ENCODE results near the gene MRPL36. TPM values are rescaled to one million over a fixed set of nuclear protein-coding genes. Genes with fewer than 3 reads are reported as not detected.

MRPL36 gene
- total RNA-seq, 2 donors from 2014 or later = 26.6 to 33.7 TPM

DNA sequence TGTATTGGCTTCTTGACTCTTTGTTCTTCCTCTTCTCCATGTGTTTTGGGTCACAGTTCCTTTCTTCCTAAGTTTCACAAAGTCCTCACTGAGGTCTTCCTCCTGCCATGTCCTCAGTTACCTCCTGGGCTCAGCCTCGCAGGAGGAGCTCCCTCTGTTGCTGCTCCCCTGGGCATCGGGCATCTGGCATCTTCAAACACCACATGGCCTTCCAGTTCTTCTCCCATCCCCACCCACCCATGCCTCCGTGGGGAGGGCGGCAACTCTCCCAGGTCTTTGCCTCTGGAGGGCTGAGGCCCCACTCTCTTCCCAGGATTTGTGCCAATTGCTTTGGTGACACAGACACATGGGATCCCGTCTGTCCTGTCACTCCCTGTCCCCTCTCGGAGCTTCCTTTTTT lies 22.8 kb downstream of the MRPL36 start:
- no peak for DNase-seq
- intact Hi-C loops (cut with DNase I, micrococcal nuclease) = no loop called here
- no peak for ATAC-seq

DNA sequence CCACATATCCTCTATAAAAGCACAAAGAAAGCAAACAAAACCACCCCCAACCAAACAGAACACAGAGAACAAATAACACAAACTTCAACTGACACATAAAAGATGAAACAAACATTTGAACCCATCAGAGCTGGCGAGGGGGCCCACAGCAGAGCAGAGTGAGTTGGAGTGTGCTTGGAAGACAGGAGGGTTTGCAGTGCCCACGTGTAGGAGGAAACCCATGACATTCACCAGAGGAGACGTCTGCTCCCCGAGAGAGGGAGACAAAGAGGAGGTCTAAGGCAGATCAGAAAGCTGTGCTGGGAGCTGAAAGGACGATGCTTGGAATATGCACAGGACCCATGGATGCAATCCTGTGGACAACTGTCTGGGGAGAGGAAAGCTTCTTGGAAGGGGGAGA lies 27.0 kb downstream of the MRPL36 start:
- DNase-seq (no peak), ATAC-seq (no peak)
- intact Hi-C loops (cut with DNase I, micrococcal nuclease) = no loop called here

DNA sequence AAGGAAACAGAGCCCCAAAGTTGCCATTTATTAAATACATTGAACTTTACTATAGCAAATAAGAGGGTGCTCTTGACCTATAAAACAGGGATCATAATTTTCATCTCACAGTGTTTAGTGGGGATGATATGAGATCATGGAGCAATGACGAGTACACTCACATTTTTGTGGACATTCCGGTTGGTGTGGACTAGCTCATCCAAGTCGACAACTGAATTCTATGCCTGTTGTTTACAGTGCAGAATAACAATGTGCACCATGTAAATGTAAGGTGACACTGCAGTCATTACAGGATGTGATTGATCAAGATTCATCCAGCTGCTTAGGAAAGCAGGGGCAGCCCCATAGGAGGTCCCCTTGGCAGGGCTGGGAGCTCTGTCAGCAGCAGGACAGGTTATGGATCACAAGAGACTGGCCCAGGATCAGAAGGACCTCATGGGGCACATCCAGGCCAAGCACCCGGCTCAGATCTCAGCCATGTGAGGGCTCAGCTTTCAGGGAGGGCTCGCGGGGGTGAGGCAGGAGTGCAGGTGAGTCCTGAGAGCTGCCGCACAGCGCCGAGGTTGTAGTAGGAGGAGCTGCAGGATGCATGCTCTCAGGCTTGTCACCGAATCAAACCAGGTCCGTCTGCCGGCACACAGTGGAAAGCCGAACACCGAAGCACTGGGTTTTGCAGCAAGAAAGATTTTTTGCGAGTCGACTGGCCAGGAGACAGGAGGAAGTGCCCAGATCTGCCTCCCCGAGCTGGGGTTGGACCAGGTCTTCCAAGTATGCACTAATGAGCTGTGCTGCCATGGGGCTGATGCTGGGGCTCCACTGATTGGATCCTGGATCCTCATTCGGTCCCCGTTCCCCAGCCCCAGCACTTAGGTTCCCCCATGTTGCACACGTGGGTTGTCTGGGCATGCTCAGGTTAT lies 28.2 kb downstream of the MRPL36 start:
- intact Hi-C loops (cut with DNase I, micrococcal nuclease) = no loop called here
- ATAC-seq = no peak
- DNase-seq = no peak

DNA sequence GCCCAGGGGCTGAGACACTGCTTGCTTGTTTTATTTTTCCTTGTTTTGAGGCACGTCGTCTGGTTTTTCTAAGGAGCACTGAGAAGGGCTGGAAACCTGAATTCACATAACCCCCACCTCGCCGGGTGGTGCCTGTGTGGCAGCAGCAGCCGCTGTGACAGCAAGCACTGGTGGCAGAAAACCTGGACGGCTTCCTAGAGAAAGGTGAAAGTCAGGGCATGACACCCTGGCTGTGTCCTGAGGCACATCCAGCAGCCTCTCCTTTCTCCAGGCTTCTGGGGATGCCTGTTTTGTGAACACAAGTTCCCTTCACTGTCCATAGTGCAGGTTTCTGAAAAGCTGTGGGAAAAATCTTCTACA lies 29.2 kb downstream of the MRPL36 start:
- intact Hi-C loops (cut with DNase I, micrococcal nuclease) = no loop called here
- ATAC-seq = no peak

DNA sequence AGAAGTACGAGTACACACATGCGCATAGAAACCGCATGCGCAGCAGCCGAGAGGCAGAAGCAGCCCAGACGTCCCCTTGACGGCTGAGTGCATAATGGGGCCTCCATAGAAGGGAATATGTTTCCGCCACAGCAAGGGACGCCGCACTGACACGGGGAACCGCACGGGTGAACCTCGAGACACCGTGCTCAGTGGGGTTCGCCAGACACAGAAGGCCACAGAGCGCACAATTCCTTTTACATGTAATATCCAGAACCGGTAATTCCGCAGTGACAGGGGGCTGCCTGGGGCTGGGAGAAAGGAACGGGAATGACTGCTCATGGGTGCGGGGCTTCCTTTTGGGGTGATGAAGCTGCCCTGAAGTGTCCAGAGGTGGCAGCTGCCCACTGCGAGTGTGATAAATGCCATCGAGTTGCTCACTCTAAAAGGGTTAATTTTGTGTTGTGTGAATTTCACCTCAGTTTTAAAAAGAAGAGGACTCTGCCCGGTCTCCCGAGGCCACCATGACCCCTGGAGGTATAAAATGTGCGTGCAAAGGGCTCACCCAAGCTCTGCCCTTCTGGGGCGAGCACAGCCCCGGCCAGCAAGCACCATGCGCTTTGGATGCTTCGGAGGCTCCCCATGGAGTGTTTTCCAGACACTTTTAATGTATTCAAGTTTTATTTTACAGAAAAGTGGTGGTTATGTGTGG lies 29.7 kb downstream of the MRPL36 start:
- DNase-seq = no peak
- intact Hi-C loops (cut with DNase I, micrococcal nuclease) = no loop called here
- ATAC-seq = no peak

More for the DNA sequence above, 29.2 kb downstream of the MRPL36 start:
- no peak for DNase-seq

DNA sequence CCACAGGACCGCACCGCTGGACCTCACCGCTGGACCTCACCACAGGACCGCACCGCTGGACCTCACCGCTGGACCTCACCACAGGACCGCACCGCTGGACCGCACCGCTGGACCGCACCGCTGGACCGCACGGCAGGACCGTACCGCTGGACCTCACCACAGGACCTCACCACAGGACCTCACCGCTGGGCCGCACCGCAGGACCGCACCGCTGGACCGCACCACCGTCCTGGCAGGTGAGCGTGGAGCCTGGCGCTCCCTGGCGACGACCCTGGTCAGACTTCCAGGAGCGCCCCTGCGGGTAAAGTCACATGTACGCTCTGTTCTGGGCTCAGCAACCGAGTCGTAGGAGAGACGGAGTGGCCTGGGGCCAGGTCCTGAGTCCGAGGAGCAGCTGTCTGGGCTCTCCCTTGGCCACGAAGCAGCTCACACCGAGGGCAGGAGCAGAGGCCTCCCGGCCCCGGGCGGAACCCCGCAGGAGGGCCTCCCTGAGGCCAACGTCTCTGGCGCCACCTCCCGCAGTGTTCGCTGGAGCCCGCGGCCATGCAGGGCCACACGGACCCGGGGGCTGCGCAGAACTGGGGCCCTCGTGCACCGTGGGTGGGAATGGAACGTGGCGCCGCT lies 30.5 kb downstream of the MRPL36 start:
- ATAC-seq (no peak), DNase-seq (no peak)
- intact Hi-C loops (cut with DNase I, micrococcal nuclease) = no loop called here

DNA sequence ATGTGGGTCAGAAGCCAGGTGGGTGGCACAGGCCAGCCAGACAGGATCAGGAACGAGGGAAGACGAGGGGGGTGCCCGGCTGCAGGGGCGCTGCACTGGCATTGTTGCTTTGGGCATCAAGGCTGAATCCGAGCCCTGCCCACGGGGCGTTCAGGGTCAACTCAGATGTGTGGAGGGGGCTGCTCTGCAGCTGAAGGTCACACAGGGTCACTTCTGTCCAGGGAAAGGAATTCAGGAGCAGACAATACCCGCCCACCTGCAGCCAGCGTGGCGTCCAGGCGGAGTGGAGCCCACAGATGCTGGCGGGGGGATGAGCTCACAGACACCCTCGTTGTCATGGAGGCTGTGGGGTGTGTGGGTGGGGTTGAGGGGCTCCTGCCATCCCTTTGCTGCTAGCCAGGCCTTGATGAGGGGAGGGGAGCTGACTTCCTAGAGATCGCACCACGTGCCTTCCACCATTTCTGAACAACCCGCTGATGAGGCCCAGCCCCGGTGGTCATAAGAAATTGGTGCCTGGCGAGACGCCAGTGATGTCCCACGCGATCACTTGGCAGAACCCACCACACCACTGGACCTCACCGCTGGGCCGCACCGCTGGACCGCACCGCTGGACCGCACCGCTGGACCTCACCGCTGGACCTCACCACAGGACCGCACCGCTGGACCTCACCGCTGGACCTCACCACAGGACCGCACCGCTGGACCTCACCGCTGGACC lies 31.2 kb downstream of the MRPL36 start:
- DNase-seq (no peak), ATAC-seq (no peak)
- intact Hi-C loops (cut with DNase I, micrococcal nuclease) = no loop called here

DNA sequence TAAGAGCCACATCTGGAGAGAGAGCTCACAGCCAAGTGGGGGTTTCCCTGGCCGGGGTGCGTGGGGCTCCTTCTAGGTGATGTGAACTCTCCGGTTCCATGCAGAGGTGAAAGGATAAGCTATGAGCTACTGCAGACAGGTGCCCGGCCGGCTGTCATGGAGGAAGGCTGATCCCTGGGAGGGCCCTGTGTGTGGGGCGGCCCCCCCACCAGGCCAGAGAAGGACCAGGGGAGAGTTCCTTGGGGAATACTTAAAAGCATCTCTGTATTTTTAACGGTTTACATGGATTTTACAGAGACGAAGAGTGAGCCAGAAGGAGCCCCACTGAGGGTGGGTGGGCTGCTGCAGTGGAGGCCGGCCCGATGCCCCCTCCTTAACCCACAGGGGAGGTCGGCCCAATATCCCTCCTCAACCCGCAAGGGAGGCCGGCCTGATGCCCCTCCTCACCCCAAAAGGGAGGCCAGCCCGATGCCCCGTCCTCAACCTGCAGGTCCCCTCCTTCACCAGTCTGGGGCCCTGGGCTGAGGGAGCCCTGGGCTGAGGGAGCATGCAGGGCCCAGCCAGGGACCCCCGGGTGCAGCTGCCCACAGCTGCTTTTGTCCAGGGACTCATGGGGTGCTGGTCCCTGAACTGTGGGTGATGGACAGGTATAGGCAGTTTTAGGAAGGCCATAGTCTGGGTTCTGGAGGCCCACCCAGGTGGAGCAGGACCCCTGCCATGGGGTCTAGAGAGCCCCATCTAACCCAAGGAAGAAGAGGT lies 31.9 kb downstream of the MRPL36 start:
- ATAC-seq (no peak), DNase-seq (no peak)
- intact Hi-C loops (cut with DNase I, micrococcal nuclease) = no loop called here

DNA sequence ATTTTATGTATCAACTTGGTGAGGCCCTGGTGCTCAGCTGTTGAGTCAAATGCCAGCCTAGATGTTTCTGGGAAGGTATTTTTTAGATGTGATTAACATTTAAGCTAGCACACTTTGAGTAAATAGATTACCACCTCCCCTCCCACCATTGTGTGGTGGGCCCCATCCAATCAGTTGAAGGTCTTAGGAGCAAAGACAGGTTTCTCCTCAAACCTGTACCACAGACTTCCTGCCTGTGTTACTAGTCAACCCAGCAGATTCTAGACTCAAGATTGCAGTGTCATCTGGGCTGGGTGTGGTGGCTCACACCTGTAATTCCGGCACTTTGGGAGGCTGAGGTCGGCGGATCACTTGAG lies 33.8 kb downstream of the MRPL36 start:
- ATAC-seq (no peak), DNase-seq (no peak)
- intact Hi-C loops (cut with DNase I, micrococcal nuclease) = no loop called here

DNA sequence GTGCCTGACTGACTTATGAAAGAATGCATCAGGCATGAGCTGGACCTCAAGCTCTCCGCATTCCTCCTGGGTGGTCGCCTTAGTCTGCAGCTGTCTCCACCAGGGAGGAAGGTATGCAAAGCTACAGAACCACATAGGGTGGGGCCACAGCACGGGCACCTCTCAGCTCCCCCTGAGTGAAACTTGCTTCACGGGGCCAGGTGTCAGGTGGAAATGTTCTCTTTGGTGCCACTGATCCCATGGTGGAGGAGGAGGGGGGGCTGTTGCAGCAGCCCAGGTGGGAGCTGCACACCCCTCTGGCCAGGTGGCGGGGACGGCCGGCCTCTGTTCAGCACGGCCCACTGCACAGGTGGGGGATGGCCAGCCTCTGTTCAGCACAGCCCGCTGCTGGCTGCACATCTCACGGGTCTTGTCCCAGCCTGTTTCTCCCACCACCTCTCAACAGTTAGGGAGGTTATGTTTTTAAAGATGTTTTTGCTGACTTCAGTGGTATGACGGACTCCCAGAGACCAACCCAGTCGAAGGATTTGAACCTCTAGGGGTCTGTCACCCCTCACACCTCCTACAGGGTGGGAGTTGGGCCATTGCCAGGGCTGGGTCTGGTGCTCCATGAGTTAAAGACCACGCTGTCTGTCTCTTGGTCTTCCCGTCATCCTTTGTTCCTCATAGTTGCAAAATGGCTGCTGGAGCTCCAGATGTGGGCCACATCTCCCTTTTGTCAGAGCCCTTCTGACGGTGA lies 34.3 kb downstream of the MRPL36 start:
- peak in 1 of 2 donors; percentile 49 for DNase-seq
- intact Hi-C loops (cut with DNase I, micrococcal nuclease) = no loop called here
- no peak for ATAC-seq

DNA sequence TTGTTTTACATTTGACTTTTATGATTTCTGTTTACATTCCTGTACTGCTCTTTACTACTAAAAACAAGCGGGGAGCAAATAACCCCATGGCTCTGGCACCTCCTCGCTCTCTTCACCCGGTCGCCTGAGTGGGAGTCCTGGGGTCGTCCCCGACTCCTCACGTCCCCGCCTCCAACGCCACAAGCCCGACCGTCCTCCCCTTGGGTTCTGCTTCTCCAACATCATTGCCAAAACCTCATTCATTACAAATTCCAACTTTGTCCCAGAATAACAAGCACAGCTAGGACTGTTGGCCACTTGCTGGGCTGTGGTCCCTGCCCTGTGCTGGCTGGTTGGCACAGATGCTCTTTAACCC lies 35.1 kb downstream of the MRPL36 start:
- ATAC-seq = no peak
- intact Hi-C loops (cut with DNase I, micrococcal nuclease) = no loop called here
- no peak for DNase-seq

DNA sequence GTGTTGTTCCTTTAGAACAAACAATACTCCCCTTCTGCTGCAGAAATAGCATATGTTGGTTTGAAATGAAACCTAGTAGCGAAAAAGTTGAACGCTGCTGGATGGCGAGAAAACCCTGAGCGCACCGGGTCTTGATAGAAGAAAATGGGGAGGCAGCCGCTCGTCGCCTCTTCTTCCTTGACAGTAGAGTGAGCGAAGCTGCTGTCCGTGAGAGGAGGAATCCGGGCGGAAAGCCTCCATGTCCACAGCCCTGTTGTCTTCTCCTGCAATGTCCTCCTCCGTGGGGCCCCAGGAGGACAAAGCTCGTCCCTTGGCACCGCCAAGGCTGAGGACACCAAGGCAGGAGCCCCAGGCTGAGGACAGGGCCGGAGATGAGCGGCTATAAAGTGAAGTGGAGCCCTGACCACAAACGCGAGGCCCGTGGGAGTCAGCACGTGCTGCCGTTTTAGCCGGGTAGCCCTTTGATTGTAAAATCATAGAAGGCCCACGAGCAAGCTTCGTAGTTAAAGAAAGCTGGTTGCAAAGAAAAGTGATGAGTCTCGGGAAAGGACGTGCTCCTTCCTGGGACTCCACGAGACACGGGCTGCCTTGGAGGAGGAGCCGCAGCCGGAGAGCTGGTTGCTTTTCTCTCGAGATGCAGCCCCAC lies 35.6 kb downstream of the MRPL36 start:
- ATAC-seq (no peak), DNase-seq (peak in 1 of 2 donors; percentile 16)
- intact Hi-C loops (cut with DNase I, micrococcal nuclease) = no loop called here

DNA sequence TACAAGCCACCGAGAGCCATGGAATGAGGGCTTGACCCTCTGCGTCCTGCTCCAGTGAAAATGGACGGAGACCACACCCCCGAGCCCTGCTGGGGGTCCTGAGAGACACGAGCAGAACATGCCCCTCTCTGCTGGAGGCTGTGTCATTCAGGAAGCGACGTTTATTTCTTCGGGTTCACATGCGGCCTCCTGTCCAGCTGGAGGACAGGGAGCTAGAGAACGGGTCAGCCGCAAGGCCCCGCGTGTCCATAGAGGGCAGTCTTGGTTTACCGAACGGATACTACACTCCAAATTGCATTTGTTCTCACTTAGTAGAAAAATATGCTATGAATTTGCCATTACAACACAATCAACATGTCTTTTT lies 36.1 kb downstream of the MRPL36 start:
- peak; percentile 24 to 41 for DNase-seq
- peak; percentile 56 for ATAC-seq
- intact Hi-C loops (cut with DNase I, micrococcal nuclease) = no loop called here

DNA sequence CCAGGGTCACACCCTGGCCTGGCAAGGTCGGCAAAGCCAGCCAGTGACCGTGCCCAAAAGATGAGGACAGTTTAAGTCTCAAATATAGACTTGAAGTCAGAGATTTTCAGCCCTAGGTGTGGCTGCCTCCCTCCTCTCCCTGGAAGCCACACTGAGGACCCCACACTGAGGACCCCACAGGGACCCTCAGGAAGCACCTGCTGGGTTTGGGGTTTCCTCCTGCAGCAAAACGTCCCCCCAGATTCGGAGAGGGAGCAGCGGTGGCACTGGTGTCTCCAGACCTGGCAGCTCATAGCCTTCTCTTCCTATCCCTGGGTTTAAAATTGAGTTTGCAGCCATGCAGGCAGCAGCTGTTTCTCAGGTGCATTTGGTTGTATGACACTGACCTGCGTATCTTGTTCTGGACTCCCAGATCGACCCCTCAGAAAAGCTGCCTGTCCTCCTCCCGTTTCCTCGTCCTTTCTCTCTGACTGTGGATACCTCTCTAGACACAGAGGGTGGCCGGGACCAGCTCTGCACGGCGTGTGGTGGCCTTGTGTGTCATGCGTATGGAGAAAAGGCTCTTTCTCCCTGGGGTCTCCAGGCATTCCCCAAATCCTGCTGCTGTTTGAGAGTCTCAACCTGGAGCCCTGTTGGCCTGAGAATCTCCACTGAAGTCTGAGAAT lies 36.6 kb downstream of the MRPL36 start:
- intact Hi-C loops (cut with DNase I, micrococcal nuclease) = no loop called here
- no peak for ATAC-seq
- DNase-seq = peak in 1 of 2 donors; percentile 8

DNA sequence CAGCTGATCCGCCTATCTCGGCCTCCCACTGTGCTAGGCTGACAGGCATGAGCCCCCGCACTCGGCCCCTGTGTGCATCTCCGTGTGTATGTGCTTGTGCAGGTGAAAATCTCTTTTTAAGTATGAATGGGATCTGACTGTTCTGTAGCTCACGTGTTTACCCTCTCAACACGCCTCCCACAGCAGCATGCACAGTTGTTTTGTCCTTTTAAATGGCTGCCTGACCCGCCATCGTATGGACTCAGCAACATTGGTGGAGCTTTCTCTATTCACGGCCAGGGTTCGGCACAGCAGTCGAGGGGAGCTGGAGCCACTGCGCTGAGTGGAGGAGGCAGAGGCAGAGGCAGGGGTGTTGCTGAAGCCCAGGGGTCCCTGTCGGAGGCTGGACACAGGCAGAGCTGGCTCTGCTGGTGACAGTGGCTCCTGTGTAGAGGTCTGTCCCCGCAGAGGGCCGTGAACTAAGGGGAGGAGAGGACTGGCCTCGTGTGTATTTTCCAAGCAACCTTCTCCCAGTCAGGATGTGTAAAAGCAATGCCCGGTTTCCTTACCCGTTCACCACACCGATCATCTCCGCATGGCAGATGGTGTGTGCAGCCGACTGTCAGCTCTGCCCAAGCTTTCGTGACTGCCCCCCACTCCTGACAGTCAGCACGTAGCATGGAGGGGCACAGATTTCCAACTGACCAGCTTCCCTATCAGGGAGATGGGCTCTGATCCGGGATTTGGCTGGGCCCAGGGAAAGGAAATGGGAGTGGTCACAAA lies 37.3 kb downstream of the MRPL36 start:
- intact Hi-C loops (cut with DNase I, micrococcal nuclease) = no loop called here
- peak in 1 of 2 donors; percentile 19 for DNase-seq
- no peak for ATAC-seq

DNA sequence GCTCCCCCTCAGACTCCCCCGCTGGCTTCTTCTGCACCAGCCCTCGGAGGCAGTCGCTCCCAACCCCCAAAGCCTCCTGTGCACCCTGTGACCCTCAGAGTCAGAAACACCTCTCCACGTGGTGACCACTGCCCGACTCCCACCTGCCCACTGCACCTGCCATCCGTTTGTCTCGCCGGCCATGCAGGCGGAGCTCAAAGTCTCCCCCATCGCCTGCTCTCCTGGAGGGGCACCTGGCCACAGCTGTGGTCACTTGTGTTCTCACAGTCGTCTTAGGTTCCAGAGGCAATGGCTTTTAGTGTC lies 38.2 kb downstream of the MRPL36 start:
- ATAC-seq (no peak), DNase-seq (peak in 1 of 2 donors; percentile 4)
- intact Hi-C loops (cut with DNase I, micrococcal nuclease) = no loop called here

Measured in left colon (tissue), 2 donors.